ENCODE measurements around the gene CPSF4L. TPM values are rescaled to one million over a fixed set of nuclear protein-coding genes. Genes with fewer than 3 reads are reported as not detected.
"Not testable (repeated sequence)": the region's sequence is repeated elsewhere in the genome, so short reads cannot be mapped to it uniquely, and the experiment has no call there.

The CPSF4L gene
- under 1 TPM in 1 of 3 donors, not detected in 2; 0.25 TPM for polyA plus RNA-seq

GRCh38 chr17:73261617-73261951, at the start of gene CPSF4L:
Gene CPSF4L (minus strand): TSS chr17:73261880. CDS start chr17:73261818, 62 bp downstream.
- H3K27ac ChIP-seq (ENCODE audit: low read depth, low read length): no peak within 1 kb of the TSS
- WGBS, 3 donors: 59 to 93% (median 90%) methylated on average over 9 of the region's 9 CpGs

GRCh38 chr17:73311428-73311780, 49.7 kb upstream of the CPSF4L start:
- H3K27ac ChIP-seq (ENCODE audit: low read depth, low read length): peak overlapping the region; percentile 79
- 0 to 1% (median 0%) methylated on average over 36 to 38 of the region's 38 CpGs for WGBS, 3 donors

- H3K27ac ChIP-seq (ENCODE audit: low read depth, low read length): peak overlapping the region; percentile 60
- 4 to 14% (median 14%) methylated on average over 21 of the region's 21 CpGs for WGBS, 3 donors
These were observed 48.3 kb upstream of the CPSF4L start for GRCh38 chr17:73309727-73310596.

GRCh38 chr17:73308959-73309358, 47.3 kb upstream of the CPSF4L start:
- 29 to 70% (median 65%) methylated on average over 5 of the region's 5 CpGs for WGBS, 3 donors
- H3K27ac ChIP-seq (ENCODE audit: low read depth, low read length): not testable (repeated sequence)

GRCh38 chr17:73308017-73308823, 46.5 kb upstream of the CPSF4L start:
- 9 to 37% (median 27%) methylated on average over 23 of the region's 23 CpGs for WGBS, 3 donors
- peak overlapping the region; percentile 97 for H3K27ac ChIP-seq (ENCODE audit: low read depth, low read length)

GRCh38 chr17:73307130-73307529, 45.5 kb upstream of the CPSF4L start:
- 36 to 78% (median 64%) methylated on average over 4 to 8 of the region's 9 CpGs for WGBS, 3 donors

GRCh38 chr17:73305845-73306836, 44.5 kb upstream of the CPSF4L start:
- peak overlapping the region; percentile 90 for H3K27ac ChIP-seq (ENCODE audit: low read depth, low read length)
- WGBS, 3 donors: 25 to 50% (median 46%) methylated on average over 11 of the region's 11 CpGs

More at GRCh38 chr17:73307130-73307529, 45.5 kb upstream of the CPSF4L start:
- no peak overlapping the region for H3K27ac ChIP-seq (ENCODE audit: low read depth, low read length)

GRCh38 chr17:73304971-73305812, 43.5 kb upstream of the CPSF4L start:
- peak overlapping the region; percentile 89 for H3K27ac ChIP-seq (ENCODE audit: low read depth, low read length)
- WGBS, 3 donors: 10 to 16% (median 13%) methylated on average over 13 to 16 of the region's 16 CpGs

GRCh38 chr17:73304438-73304837, 42.8 kb upstream of the CPSF4L start:
- WGBS, 3 donors: 20 to 44% (median 38%) methylated on average over 8 of the region's 8 CpGs
- H3K27ac ChIP-seq (ENCODE audit: low read depth, low read length): peak overlapping the region; percentile 30

- no peak overlapping the region for H3K27ac ChIP-seq (ENCODE audit: low read depth, low read length)
- WGBS, 3 donors: 36 to 62% (median 56%) methylated on average over 3 of the region's 3 CpGs
These were observed 40.5 kb upstream of the CPSF4L start for GRCh38 chr17:73302189-73302588.

- H3K27ac ChIP-seq (ENCODE audit: low read depth, low read length): no peak overlapping the region
- WGBS, 3 donors: 78 to 92% (median 91%) methylated on average over 2 of the region's 2 CpGs
These were observed 39.7 kb upstream of the CPSF4L start for GRCh38 chr17:73301369-73301768.

GRCh38 chr17:73300392-73300791, 38.7 kb upstream of the CPSF4L start:
- H3K27ac ChIP-seq (ENCODE audit: low read depth, low read length): no peak overlapping the region
- WGBS, 3 donors: 72 to 89% (median 88%) methylated on average over 3 of the region's 3 CpGs

GRCh38 chr17:73297934-73298861, 36.5 kb upstream of the CPSF4L start:
- 42 to 47% (median 45%) methylated on average over 15 of the region's 15 CpGs for WGBS, 3 donors

GRCh38 chr17:73293480-73293911, 31.8 kb upstream of the CPSF4L start:
- peak overlapping the region; percentile 38 for H3K27ac ChIP-seq (ENCODE audit: low read depth, low read length)
- 19 to 62% (median 55%) methylated on average over 9 of the region's 9 CpGs for WGBS, 3 donors

More at GRCh38 chr17:73297934-73298861, 36.5 kb upstream of the CPSF4L start:
- H3K27ac ChIP-seq (ENCODE audit: low read depth, low read length): no peak overlapping the region

- peak overlapping the region; percentile 38 for H3K27ac ChIP-seq (ENCODE audit: low read depth, low read length)
- 37 to 71% (median 67%) methylated on average over 11 of the region's 11 CpGs for WGBS, 3 donors
These were observed 31.4 kb upstream of the CPSF4L start for GRCh38 chr17:73293031-73293430.

- WGBS, 3 donors: 21 to 52% (median 50%) methylated on average over 12 of the region's 12 CpGs
- peak overlapping the region; percentile 63 for H3K27ac ChIP-seq (ENCODE audit: low read depth, low read length)
These were observed 30.4 kb upstream of the CPSF4L start for GRCh38 chr17:73292031-73292531.

Data from adipose tissue (tissue), 3 donors.